IPS-18c (cell line): ENCODE data around the gene TMEM200C.
"Not testable (repeated sequence)": the region's sequence is repeated elsewhere in the genome, so short reads cannot be mapped to it uniquely, and the experiment has no call there.

ENCODE experiments used
- H3K4me3 ChIP-seq: 2 replicates; pipeline ENCODE4 v1.7.0; 2013; ENCODE audit warnings: low read depth, mild to moderate bottlenecking, low read length, moderate library complexity; ENCODE audit not compliant: insufficient read depth
- H3K9me3 ChIP-seq: one replicate; pipeline ENCODE4 v1.6.1; 2013; ENCODE audit warnings: mild to moderate bottlenecking, low read length, moderate library complexity; ENCODE audit not compliant: control insufficient read depth, insufficient read depth

TMEM200C gene

GRCh38 chr18:5862127-5862526 is 33.2 kb downstream of the TMEM200C start:
- not testable (repeated sequence) for H3K4me3 ChIP-seq, H3K9me3 ChIP-seq

GRCh38 chr18:5857180-5857579 is 38.1 kb downstream of the TMEM200C start:
- Histone ChIP-seq H3K9me3 (peaks cover 2% of the 10 kb centered on the region), H3K4me3 (no peak overlapping the region)

- H3K4me3 ChIP-seq = no peak overlapping the region
- no peaks in the 10 kb centered on the region for H3K9me3 ChIP-seq
Observed at GRCh38 chr18:5853253-5853652, 42.1 kb downstream of the TMEM200C start.

- H3K4me3 ChIP-seq = no peak overlapping the region
Observed at GRCh38 chr18:5851998-5852397, 43.3 kb downstream of the TMEM200C start.

GRCh38 chr18:5842653-5843052 is 52.7 kb downstream of the TMEM200C start:
- H3K9me3 ChIP-seq = no peaks in the 10 kb centered on the region

More at GRCh38 chr18:5851998-5852397, 43.3 kb downstream of the TMEM200C start:
- H3K9me3 ChIP-seq = no peaks in the 10 kb centered on the region

GRCh38 chr18:5841518-5841917 is 53.8 kb downstream of the TMEM200C start:
- no peak overlapping the region for H3K4me3 ChIP-seq
- H3K9me3 ChIP-seq = no peaks in the 10 kb centered on the region

More at GRCh38 chr18:5842653-5843052, 52.7 kb downstream of the TMEM200C start:
- H3K4me3 ChIP-seq = no peak overlapping the region

- no peaks in the 10 kb centered on the region for H3K9me3 ChIP-seq
- no peak overlapping the region for H3K4me3 ChIP-seq
Observed at GRCh38 chr18:5840547-5840946, 54.8 kb downstream of the TMEM200C start.

GRCh38 chr18:5840025-5840424 is 55.3 kb downstream of the TMEM200C start:
- no peak overlapping the region for H3K4me3 ChIP-seq
- no peaks in the 10 kb centered on the region for H3K9me3 ChIP-seq

GRCh38 chr18:5839102-5839501 is 56.2 kb downstream of the TMEM200C start:
- no peak overlapping the region for H3K4me3 ChIP-seq
- no peaks in the 10 kb centered on the region for H3K9me3 ChIP-seq
